MCF 10A (cell line): ENCODE measurements around the gene PTPRE. TPM values are rescaled to one million over a fixed set of nuclear protein-coding genes. Genes with fewer than 3 reads are reported as not detected.

Experiments used
- BruUV-seq: library from RNA; stranded (reverse); fragments of 400-500 nt; replicated peaks from 2 replicates; lab custom pipeline; 2021; lab: Mats Ljungman, UMichigan
- CTCF ChIA-PET: fragments of 300-600 bp; sonication (Branson Sonifier 250); formaldehyde crosslinking; extraction: SDS; loops from one replicate; lab custom pipeline; 2021; ENCODE audit warnings: antibody characterized with exemption, inconsistent platforms; lab: Yijun Ruan, JAX
- POLR2A ChIA-PET: fragments of 300-600, 350-650 bp; sonication (Branson Sonifier 250); formaldehyde crosslinking; extraction: SDS; loops from one replicate; lab custom pipeline; 2020; ENCODE audit warnings: antibody characterized with exemption, inconsistent platforms; lab: Yijun Ruan, JAX
- DNase-seq: peaks from one replicate; pipeline ENCODE4 v3.0.0-alpha.2; 2018; ENCODE audit not compliant: unreplicated experiment
- H3K27ac Mint-ChIP-seq: one replicate; pipeline ENCODE4 v1.8.0; 2022; ENCODE audit warnings: mild to moderate bottlenecking, low read depth, mixed read lengths; ENCODE audit not compliant: unreplicated experiment
- H3K27me3 Mint-ChIP-seq: one replicate; pipeline ENCODE4 v1.8.0; 2022; ENCODE audit warnings: mixed read lengths; ENCODE audit not compliant: insufficient read depth, unreplicated experiment
- H3K36me3 Mint-ChIP-seq: one replicate; pipeline ENCODE4 v1.8.0; 2022; ENCODE audit warnings: mild to moderate bottlenecking, moderate library complexity, mixed read lengths; ENCODE audit not compliant: insufficient read depth, unreplicated experiment
- H3K4me1 Mint-ChIP-seq: one replicate; pipeline ENCODE4 v1.8.0; 2022; ENCODE audit warnings: mixed read lengths; ENCODE audit not compliant: insufficient read depth, unreplicated experiment
- H3K4me3 Mint-ChIP-seq: one replicate; pipeline ENCODE4 v1.8.0; 2022; ENCODE audit warnings: mild to moderate bottlenecking, moderate library complexity, mixed read lengths; ENCODE audit not compliant: unreplicated experiment
- H3K9me3 Mint-ChIP-seq: one replicate; pipeline ENCODE4 v1.8.0; 2022; ENCODE audit warnings: mixed read lengths; ENCODE audit not compliant: unreplicated experiment
- intact Hi-C: fragments of 100-400 bp; cut with micrococcal nuclease; formaldehyde crosslinking; loops from 2 replicates; pipeline ENCODE4 v1.14.1; 2022
- total RNA-seq: library from RNA; stranded (reverse); gene quantifications from 2 replicates; pipeline ENCODE4 v1.2.3, GENCODE V29; 2022
- TF ChIP-seq, protein P1 (sequence below): fragments of 200-600 bp; IDR thresholded peaks from one replicate; pipeline ENCODE4 v1.8.0; 2022; ENCODE audit warnings: antibody characterized with exemption, mild to moderate bottlenecking; ENCODE audit not compliant: unreplicated experiment

The PTPRE gene
- total RNA-seq, 1 experiment from 2014 or later = 34.6 TPM

DNA sequence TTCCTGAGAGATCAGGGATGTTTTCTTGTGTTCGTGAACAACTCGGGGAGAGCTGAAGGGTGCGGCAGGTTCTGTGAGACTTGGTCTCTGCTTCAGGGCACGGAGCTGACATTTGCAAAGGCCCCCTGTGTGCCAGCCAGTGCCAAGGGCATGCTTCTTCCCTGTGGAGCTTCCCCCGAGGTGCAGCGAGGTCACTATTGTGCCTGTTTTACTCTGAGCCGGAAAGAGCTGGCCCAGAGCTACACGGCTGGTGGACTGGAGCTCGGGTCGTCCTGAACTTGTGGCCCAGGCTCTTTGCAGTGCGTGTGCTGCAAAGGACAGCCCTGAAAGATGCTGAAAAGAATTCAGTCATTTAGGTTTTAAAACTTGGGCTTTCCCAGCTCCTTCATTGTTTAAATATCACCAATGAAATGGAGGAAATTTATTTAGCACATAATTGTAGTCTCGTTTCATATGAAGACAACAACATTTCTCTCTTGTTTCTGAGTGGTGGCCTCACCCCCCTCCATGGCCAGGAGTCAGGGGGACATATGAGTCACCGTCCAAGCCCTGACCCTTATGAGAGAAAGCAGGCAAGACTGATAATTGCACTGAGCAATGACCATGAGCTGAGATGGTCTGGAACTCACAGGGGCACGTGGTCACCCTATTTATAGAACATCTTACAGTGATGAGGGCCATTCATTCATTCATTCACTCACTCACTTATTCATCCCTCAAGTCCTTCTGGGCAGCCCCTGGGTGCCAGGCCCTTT, 102.6 kb downstream of the PTPRE start:
- intact Hi-C loops = no loop called here
- POLR2A ChIA-PET = interaction anchor here (0.9 to 1.7 kb wide), 3 partner anchors 102 to 104 kb away, joined by 3 to 5 read pairs (median 3); partner anchors contain the start of gene PTPRE
- no peak for DNase-seq
- no peak overlapping the region for H3K27ac Mint-ChIP-seq
- BruUV-seq = no TSS peak
- TF ChIP-seq, protein P1, sequence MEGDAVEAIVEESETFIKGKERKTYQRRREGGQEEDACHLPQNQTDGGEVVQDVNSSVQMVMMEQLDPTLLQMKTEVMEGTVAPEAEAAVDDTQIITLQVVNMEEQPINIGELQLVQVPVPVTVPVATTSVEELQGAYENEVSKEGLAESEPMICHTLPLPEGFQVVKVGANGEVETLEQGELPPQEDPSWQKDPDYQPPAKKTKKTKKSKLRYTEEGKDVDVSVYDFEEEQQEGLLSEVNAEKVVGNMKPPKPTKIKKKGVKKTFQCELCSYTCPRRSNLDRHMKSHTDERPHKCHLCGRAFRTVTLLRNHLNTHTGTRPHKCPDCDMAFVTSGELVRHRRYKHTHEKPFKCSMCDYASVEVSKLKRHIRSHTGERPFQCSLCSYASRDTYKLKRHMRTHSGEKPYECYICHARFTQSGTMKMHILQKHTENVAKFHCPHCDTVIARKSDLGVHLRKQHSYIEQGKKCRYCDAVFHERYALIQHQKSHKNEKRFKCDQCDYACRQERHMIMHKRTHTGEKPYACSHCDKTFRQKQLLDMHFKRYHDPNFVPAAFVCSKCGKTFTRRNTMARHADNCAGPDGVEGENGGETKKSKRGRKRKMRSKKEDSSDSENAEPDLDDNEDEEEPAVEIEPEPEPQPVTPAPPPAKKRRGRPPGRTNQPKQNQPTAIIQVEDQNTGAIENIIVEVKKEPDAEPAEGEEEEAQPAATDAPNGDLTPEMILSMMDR = no peak
- peaks cover 9% of the 10 kb centered on the region for H3K4me1 Mint-ChIP-seq
- no peaks in the 10 kb centered on the region for H3K9me3 Mint-ChIP-seq
- no peaks in the 10 kb centered on the region for H3K36me3 Mint-ChIP-seq
- no peak overlapping the region for H3K4me3 Mint-ChIP-seq
- CTCF ChIA-PET = interaction anchor here (0.7 to 11.3 kb wide), 17 partner anchors 9 to 513 kb away, joined by 3 to 260 read pairs (median 4); partner anchors contain the start of gene PTPRE
- H3K27me3 Mint-ChIP-seq = no peaks in the 10 kb centered on the region

DNA sequence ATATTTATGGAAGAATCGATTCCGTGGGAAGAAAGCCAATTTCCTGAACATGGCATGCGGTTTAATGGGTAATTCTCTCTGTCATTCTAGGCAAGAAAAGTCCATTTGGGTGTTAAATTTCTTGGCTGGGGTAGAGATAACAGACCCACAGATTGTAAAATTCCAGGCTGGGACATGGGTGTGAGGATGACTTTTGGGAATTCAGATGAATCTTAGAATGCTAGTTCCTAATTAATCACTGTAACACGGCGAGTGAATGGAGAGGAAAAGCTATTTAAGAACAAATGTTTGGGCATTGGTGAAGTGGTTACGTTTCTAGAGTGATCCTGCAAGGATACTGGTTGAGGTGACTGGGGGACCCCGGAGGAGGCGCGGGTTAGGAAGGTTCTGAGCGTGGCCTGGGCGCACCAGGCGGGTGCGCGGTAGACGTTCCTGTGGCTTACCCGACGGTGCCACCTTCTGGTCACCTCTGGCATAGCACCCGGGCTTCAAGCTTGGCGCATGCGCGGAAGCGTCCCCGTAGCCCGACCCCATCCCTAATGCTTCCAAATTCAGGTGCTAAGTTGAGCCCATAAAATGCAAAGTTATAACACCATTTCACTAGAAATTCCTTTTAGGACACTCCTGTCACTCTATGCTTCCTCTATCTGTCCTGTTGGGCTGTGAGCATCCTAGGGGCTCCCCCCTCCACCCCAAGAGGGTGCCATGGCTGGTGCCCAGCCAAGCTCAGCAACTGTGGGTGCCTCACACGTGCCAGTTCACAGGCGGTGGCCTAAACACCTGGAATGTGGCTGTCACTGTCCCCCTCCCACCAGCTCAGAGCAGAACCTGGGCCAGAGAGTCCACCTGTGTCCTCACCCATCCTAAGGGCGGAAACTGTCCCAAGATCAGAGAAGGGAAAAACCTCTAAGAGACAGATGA, 104.4 kb downstream of the PTPRE start:
- no peaks in the 10 kb centered on the region for H3K9me3 Mint-ChIP-seq
- CTCF ChIA-PET = interaction anchor here (0.6 to 11.3 kb wide), 48 partner anchors 9 to 943 kb away, joined by 3 to 260 read pairs (median 4); partner anchors contain the start of gene PTPRE
- POLR2A ChIA-PET = interaction anchor here (0.7 to 1.6 kb wide), 5 partner anchors 11 to 284 kb away, joined by 3 to 11 read pairs (median 4); partner anchors contain the start of gene PTPRE

DNA sequence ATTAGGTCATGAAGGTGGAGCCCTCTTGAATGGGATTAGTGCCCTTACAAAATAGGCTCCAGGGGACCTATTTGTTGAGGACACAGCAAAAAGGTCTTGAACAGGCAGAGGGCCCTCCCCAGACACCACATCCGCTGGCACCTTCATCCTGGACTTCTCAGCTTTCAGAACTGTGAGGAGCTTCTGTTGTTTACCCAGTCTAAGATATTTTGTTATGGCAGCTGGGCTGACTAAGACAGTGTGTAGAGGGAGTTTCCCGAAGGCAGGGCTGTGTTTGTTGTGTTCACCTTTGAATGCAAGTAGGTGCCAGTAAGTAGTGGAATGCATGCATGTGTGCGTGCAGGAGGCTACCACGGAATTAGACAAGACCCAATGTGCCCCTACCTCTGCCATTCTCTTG, 106.7 kb downstream of the PTPRE start:
- TF ChIP-seq, protein P1 = no peak
- DNase-seq = peak; percentile 17
- intact Hi-C loops = no loop called here
- H3K27ac Mint-ChIP-seq = no peak overlapping the region
- POLR2A ChIA-PET = interaction anchor here (0.5 kb wide), 1 partner anchor 125 kb away, joined by 3 read pairs; no protein-coding TSS in a partner anchor
- H3K4me3 Mint-ChIP-seq = no peak overlapping the region
- no TSS peak for BruUV-seq
- CTCF ChIA-PET = interaction anchor here (0.8 to 11.3 kb wide), 7 partner anchors 12 to 137 kb away, joined by 3 to 260 read pairs (median 18); partner anchors contain the start of gene PTPRE
- no peaks in the 10 kb centered on the region for H3K9me3 Mint-ChIP-seq
- H3K4me1 Mint-ChIP-seq = peaks cover 9% of the 10 kb centered on the region
- H3K27me3 Mint-ChIP-seq = no peaks in the 10 kb centered on the region
- no peaks in the 10 kb centered on the region for H3K36me3 Mint-ChIP-seq

More for the DNA sequence above, 104.4 kb downstream of the PTPRE start:
- H3K36me3 Mint-ChIP-seq = no peaks in the 10 kb centered on the region
- BruUV-seq = no TSS peak
- no peaks in the 10 kb centered on the region for H3K27me3 Mint-ChIP-seq
- intact Hi-C loops = loop anchor here (1.0 kb wide), 2 partner anchors 58 to 105 kb away; no protein-coding TSS in a partner anchor
- peak overlapping the region; percentile 6 for H3K4me3 Mint-ChIP-seq
- TF ChIP-seq, protein P1 = peak; percentile 98
- H3K27ac Mint-ChIP-seq = no peak overlapping the region
- DNase-seq = peak; percentile 70
- peaks cover 9% of the 10 kb centered on the region for H3K4me1 Mint-ChIP-seq
